HG03354 (cell line): Measurements from ENCODE around the gene PIEZO2.
"Not testable (repeated sequence)": the region's sequence is repeated elsewhere in the genome, so short reads cannot be mapped to it uniquely, and the experiment has no call there.

Source experiments
- ATAC-seq: cut with Tn5 transposase; IDR thresholded peaks from one replicate; pipeline ENCODE4 v1.9.1; 2021; ENCODE audit warnings: mild to moderate bottlenecking; ENCODE audit not compliant: unreplicated experiment, poor library complexity, severe bottlenecking

PIEZO2 gene

GRCh38 chr18:11149441-11150270 lies at the start of gene PIEZO2:
Gene PIEZO2, minus strand, starts transcription at chr18:11149569. Its CDS starts 981 bp downstream, at chr18:11148588.
- ATAC-seq = peak; percentile 92

GRCh38 chr18:11183637-11184036 lies 34.3 kb upstream of the PIEZO2 start:
- ATAC-seq = no peak

GRCh38 chr18:11181629-11182028 lies 32.3 kb upstream of the PIEZO2 start:
- not testable (repeated sequence) for ATAC-seq

- ATAC-seq = no peak
Measured at GRCh38 chr18:11179959-11180519, 30.7 kb upstream of the PIEZO2 start.

- ATAC-seq = no peak
Measured at GRCh38 chr18:11178951-11179549, 29.7 kb upstream of the PIEZO2 start.

- no peak for ATAC-seq
Measured at GRCh38 chr18:11177382-11177781, 28.0 kb upstream of the PIEZO2 start.

- ATAC-seq = no peak
Measured at GRCh38 chr18:11176481-11176881, 27.1 kb upstream of the PIEZO2 start.

GRCh38 chr18:11175266-11175979 lies 26.1 kb upstream of the PIEZO2 start:
- no peak for ATAC-seq

GRCh38 chr18:11174179-11174578 lies 24.8 kb upstream of the PIEZO2 start:
- ATAC-seq = not testable (repeated sequence)

- ATAC-seq = no peak
Measured at GRCh38 chr18:11167778-11168177, 18.4 kb upstream of the PIEZO2 start.

GRCh38 chr18:11165952-11166351 lies 16.6 kb upstream of the PIEZO2 start:
- ATAC-seq = no peak

GRCh38 chr18:11165138-11165537 lies 15.8 kb upstream of the PIEZO2 start:
- no peak for ATAC-seq

- ATAC-seq = no peak
Measured at GRCh38 chr18:11163665-11164064, 14.3 kb upstream of the PIEZO2 start.

- no peak for ATAC-seq
Measured at GRCh38 chr18:11162889-11163288, 13.5 kb upstream of the PIEZO2 start.

- ATAC-seq = no peak
Measured at GRCh38 chr18:11162462-11162861, 13.1 kb upstream of the PIEZO2 start.

- ATAC-seq = no peak
Measured at GRCh38 chr18:11160313-11160712, 10.9 kb upstream of the PIEZO2 start.

GRCh38 chr18:11159844-11160243 lies 10.5 kb upstream of the PIEZO2 start:
- no peak for ATAC-seq

- ATAC-seq = no peak
Measured at GRCh38 chr18:11156978-11157377, 7.6 kb upstream of the PIEZO2 start.

- no peak for ATAC-seq
Measured at GRCh38 chr18:11155034-11155759, 5.8 kb upstream of the PIEZO2 start.
